OCI-LY1 (cell line): Measurements from ENCODE around the gene SAPCD1.

Source experiments
- H2AFZ ChIP-seq: fragments of 200-600 bp; sonication (generic), shearing (Covaris generic); 2 replicates; pipeline ENCODE4 v1.6.0; 2014; ENCODE audit warnings: antibody characterized with exemption, mild to moderate bottlenecking, low read length
- H3F3A ChIP-seq: fragments of 200-600 bp; sonication (generic), shearing (Covaris generic); 2 replicates; pipeline ENCODE4 v1.6.0; 2014; ENCODE audit warnings: mild to moderate bottlenecking, antibody characterized with exemption, low read length, moderate library complexity; ENCODE audit not compliant: insufficient read depth
- H3K27ac ChIP-seq: fragments of 200-600 bp; sonication (generic); 2 replicates; pipeline ENCODE4 v1.5.1; 2014; ENCODE audit warnings: low read length, mixed run types, mild to moderate bottlenecking, low read depth; ENCODE audit not compliant: poor library complexity, severe bottlenecking
- H3K27me3 ChIP-seq: fragments of 200-600 bp; sonication (generic); 2 replicates; pipeline ENCODE4 v1.6.0; 2014; ENCODE audit warnings: antibody characterized with exemption, mild to moderate bottlenecking, low read length, moderate library complexity; ENCODE audit not compliant: insufficient read depth
- H3K36me3 ChIP-seq: fragments of 200-600 bp; sonication (generic); 2 replicates; pipeline ENCODE4 v1.6.1; 2014; ENCODE audit warnings: mild to moderate bottlenecking, antibody characterized with exemption, low read length, moderate library complexity, mixed read lengths; ENCODE audit not compliant: insufficient read depth
- H3K4me1 ChIP-seq: fragments of 200-600 bp; sonication (generic); 2 replicates; pipeline ENCODE4 v1.5.1; 2014; ENCODE audit warnings: mild to moderate bottlenecking, low read length, moderate library complexity; ENCODE audit not compliant: insufficient read depth, severe bottlenecking
- H3K4me2 ChIP-seq: fragments of 200-600 bp; sonication (generic), shearing (Covaris generic); 2 replicates; pipeline ENCODE4 v1.6.1; 2014; ENCODE audit warnings: low read length
- H3K4me3 ChIP-seq: fragments of 200-600 bp; sonication (generic); 2 replicates; pipeline ENCODE4 v1.5.1; 2014; ENCODE audit warnings: low read length, low read depth, mild to moderate bottlenecking, mixed read lengths; ENCODE audit not compliant: poor library complexity, severe bottlenecking
- H3K79me2 ChIP-seq: fragments of 200-600 bp; shearing (Covaris generic); 2 replicates; pipeline ENCODE4 v1.6.1; 2016; ENCODE audit warnings: mixed run types, low read length, mixed read lengths; ENCODE audit not compliant: insufficient read depth
- H3K9ac ChIP-seq: fragments of 200-600 bp; sonication (generic), shearing (Covaris generic); 2 replicates; pipeline ENCODE4 v1.6.1; 2014; ENCODE audit warnings: mild to moderate bottlenecking, low read length, mixed read lengths
- H3K9me2 ChIP-seq: fragments of 200-600 bp; sonication (generic), shearing (Covaris generic); 2 replicates; pipeline ENCODE4 v1.6.1; 2014; ENCODE audit warnings: low read depth, mild to moderate bottlenecking, low read length, mixed read lengths
- H3K9me3 ChIP-seq: fragments of 200-600 bp; shearing (Covaris generic); 2 replicates; pipeline ENCODE4 v1.6.1; 2014; ENCODE audit warnings: low read length, mixed read lengths
- H4K20me1 ChIP-seq: fragments of 200-600 bp; sonication (generic), shearing (Covaris generic); 2 replicates; pipeline ENCODE4 v1.6.0; 2016; ENCODE audit warnings: mild to moderate bottlenecking, low read length; ENCODE audit not compliant: insufficient read depth
- CTCF ChIP-seq: fragments of 200-600 bp; sonication (generic), shearing (Covaris generic); IDR thresholded peaks from 2 replicates; pipeline ENCODE4 v1.5.1; 2017; ENCODE audit warnings: mild to moderate bottlenecking, antibody characterized with exemption, low read length, moderate library complexity, mixed read lengths
- EZH2 ChIP-seq: fragments of 200-600 bp; sonication (generic), shearing (Covaris generic); IDR thresholded peaks from 2 replicates; pipeline ENCODE4 v1.8.0; 2017; ENCODE audit warnings: borderline replicate concordance, mixed run types, mild to moderate bottlenecking, antibody characterized with exemption, low read length, moderate library complexity, mixed read lengths

Gene SAPCD1

GRCh38 chr6:31762356-31762755, at the start of gene SAPCD1:
SAPCD1 (plus strand) TSS chr6:31762656; CDS start chr6:31763055, 399 bp downstream.
- no peak within 1 kb of the TSS for H2AFZ ChIP-seq
- H3F3A ChIP-seq, result no peaks in the 10 kb centered on the region
- H3K9me2 ChIP-seq, result no peaks in the 10 kb centered on the region
- H3K79me2 ChIP-seq, result no peaks in the 10 kb centered on the region
- TF ChIP-seq EZH2, result no peak
- no peak for TF ChIP-seq CTCF
- no peaks in the 10 kb centered on the region for H4K20me1 ChIP-seq
- no peak within 1 kb of the TSS for H3K4me2 ChIP-seq
- H3K27ac ChIP-seq, result no peak within 1 kb of the TSS
- H3K4me1 ChIP-seq, result no peaks in the 10 kb centered on the region
- H3K4me3 ChIP-seq, result no peak within 1 kb of the TSS
- H3K9ac ChIP-seq, result no peak within 1 kb of the TSS
- H3K36me3 ChIP-seq, result peaks cover 70% of the 10 kb centered on the region
- no peaks in the 10 kb centered on the region for H3K9me3 ChIP-seq
- H3K27me3 ChIP-seq, result no peaks in the 10 kb centered on the region

GRCh38 chr6:31713465-31713864, 49.0 kb upstream of the SAPCD1 start:
- Histone ChIP-seq H2AFZ (no peak overlapping the region), H3K9me2 (no peaks in the 10 kb centered on the region), H3K4me2 (no peak overlapping the region), H3K9me3 (no peaks in the 10 kb centered on the region), H3K27me3 (peaks cover 10% of the 10 kb centered on the region; the same call in 1 of the 2 replicates), H3K4me1 (no peaks in the 10 kb centered on the region), H3F3A (0 out of 2 replicates have a peak, but pooled peaks cover 4% of the 10 kb centered on the region), H3K4me3 (no peak overlapping the region), H3K27ac (no peak overlapping the region), H3K79me2 (no peaks in the 10 kb centered on the region), H4K20me1 (no peaks in the 10 kb centered on the region), H3K9ac (no peak overlapping the region), H3K36me3 (no peaks in the 10 kb centered on the region)
- TF ChIP-seq CTCF, result no peak
- TF ChIP-seq EZH2, result no peak

GRCh38 chr6:31713991-31714684, 48.3 kb upstream of the SAPCD1 start:
- Histone ChIP-seq H3K36me3 (no peaks in the 10 kb centered on the region), H2AFZ (no peak overlapping the region), H3K27ac (no peak overlapping the region)

More at GRCh38 chr6:31713991-31714684, 48.3 kb upstream of the SAPCD1 start:
- no peaks in the 10 kb centered on the region for H3K9me2 ChIP-seq
- H3K79me2 ChIP-seq, result no peaks in the 10 kb centered on the region
- no peak overlapping the region for H3K4me3 ChIP-seq
- H3F3A ChIP-seq, result 0 out of 2 replicates have a peak, but pooled peaks cover 4% of the 10 kb centered on the region
- H3K27me3 ChIP-seq, result peaks cover 10% of the 10 kb centered on the region; the same call in 1 of the 2 replicates
- H3K4me2 ChIP-seq, result no peak overlapping the region
- no peaks in the 10 kb centered on the region for H4K20me1 ChIP-seq
- TF ChIP-seq EZH2 (no peak), CTCF (no peak)
- no peaks in the 10 kb centered on the region for H3K9me3 ChIP-seq
- H3K9ac ChIP-seq, result no peak overlapping the region
- no peaks in the 10 kb centered on the region for H3K4me1 ChIP-seq
